Right atrium auricular region (tissue), 2 donors: ENCODE data around the gene ESYT3. TPM values are rescaled to one million over a fixed set of nuclear protein-coding genes. Genes with fewer than 3 reads are reported as not detected.
"Not testable (repeated sequence)": the region's sequence is repeated elsewhere in the genome, so short reads cannot be mapped to it uniquely, and the experiment has no call there.

ENCODE experiments used
- DNase-seq: peaks from one replicate; pipeline ENCODE4 v3.0.0-alpha.2; 2019; ENCODE audit warnings: low spot score
- H3K27ac ChIP-seq, 2 donors: fragments of 200-600 bp; sonication (generic); 1 replicate in 1 of 2; 2 replicates in 1 of 2; pipeline ENCODE4 v1.5.1; 2016 to 2019
- H3K27me3 ChIP-seq, 2 donors: fragments of 200-600 bp; sonication (generic); one replicate each; pipeline versions ENCODE4 v1.5.1 to v1.6.0; 2017 to 2019
- H3K36me3 ChIP-seq: fragments of 200-600 bp; sonication (generic); one replicate; pipeline ENCODE4 v1.5.1; 2016
- H3K4me1 ChIP-seq, 2 donors: fragments of 200-600 bp; sonication (generic); one replicate each; pipeline versions ENCODE4 v1.5.1 to v1.6.0; 2017 to 2019
- H3K4me3 ChIP-seq, 2 donors: fragments of 200-600 bp; sonication (generic); 1 replicate in 1 of 2; 2 replicates in 1 of 2; pipeline ENCODE4 v1.5.1; 2017 to 2019; ENCODE audit warnings: mild to moderate bottlenecking in 1 of 2, moderate library complexity in 1 of 2
- H3K9me3 ChIP-seq, 2 donors: fragments of 200-600 bp; sonication (generic); one replicate each; pipeline ENCODE4 v1.5.1; 2019
- CTCF ChIP-seq, 2 donors: fragments of 200-600 bp; sonication (generic); IDR thresholded peaks; one replicate each; pipeline ENCODE4 v1.5.1; 2019; ENCODE audit warnings: antibody characterized with exemption in 2 of 2
- total RNA-seq, 2 donors: library from RNA; depleted of rRNA; stranded (reverse); fragments of >200 nt; gene quantifications; one replicate each; pipeline ENCODE4 v1.1.0, GENCODE V29; 2016

ESYT3 gene
- total RNA-seq, 2 donors from 2014 or later = 1.6 to 2.6 TPM

DNA sequence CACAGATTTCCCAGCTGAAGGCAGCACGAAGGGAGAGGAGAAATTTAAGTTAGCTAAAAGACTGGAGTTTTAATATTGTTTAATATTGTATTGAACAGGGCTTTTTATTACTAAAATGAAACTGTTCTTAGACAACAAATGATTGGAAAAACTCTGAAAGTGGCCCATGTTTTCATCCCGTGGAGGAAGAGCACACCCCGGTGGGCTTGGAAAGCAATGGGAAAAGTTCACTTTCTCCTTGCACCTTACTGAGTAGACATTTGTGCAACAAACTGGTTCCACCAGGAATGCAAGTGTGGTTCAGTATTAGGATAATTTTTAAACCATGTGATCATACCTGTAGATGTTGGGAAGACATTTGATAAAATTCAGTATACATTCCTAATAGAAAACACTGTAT lies 8.2 kb upstream of the ESYT3 start:
- Histone ChIP-seq H3K27me3 (no peaks in the 10 kb centered on the region), H3K4me1 (no peaks in the 10 kb centered on the region), H3K27ac (no peak overlapping the region), H3K9me3 (no peaks in the 10 kb centered on the region), H3K36me3 (no peaks in the 10 kb centered on the region), H3K4me3 (no peak overlapping the region)
- peak in 1 of 2 donors; percentile 54 for TF ChIP-seq CTCF (IDR thresholded peaks at IDR 0.05)
- DNase-seq = no peak

DNA sequence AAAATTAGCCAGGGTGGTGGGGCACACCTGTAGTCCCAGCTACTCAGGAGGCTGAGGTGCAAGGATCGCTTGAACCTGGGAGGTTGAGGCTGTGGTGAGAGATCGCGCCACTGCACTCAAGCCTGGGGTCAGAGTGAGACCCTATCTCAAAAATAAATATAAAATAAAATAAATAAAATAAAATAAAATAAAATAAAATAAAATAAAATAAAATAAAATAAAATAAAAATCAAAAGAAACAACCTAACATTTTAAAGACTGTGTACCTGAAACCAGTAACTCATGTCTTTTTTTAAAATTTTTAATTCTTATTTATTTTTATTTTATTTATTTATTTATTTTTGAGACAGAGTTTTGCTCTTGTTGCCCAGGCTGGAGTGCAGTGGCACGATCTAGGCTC lies 7.7 kb upstream of the ESYT3 start:
- not testable (repeated sequence) for H3K9me3 ChIP-seq, H3K4me3 ChIP-seq, DNase-seq, H3K4me1 ChIP-seq, H3K27ac ChIP-seq, H3K27me3 ChIP-seq, H3K36me3 ChIP-seq

DNA sequence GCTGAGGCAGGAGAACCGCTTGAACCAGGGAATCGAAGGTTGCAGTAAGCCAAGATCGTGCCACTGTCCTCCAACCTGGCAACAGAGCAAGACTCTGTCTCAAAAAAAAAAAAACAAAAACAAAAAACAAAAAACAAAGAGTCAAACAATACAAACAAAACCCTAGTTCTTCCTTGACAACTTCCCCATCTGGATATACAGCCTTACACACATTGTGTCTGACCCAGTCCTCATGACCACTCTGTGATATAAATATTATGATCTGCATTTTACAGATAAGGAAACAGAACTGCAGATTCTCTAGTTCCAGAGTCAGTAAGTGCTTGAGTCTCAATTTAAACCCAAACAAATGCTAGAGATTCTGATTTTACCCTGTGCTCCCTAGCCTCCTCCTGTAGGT lies 4.8 kb upstream of the ESYT3 start:
- no peak for TF ChIP-seq CTCF (IDR thresholded peaks at IDR 0.05)
- Histone ChIP-seq H3K4me1 (peaks cover 0 to 10% of the 10 kb centered on the region in 2 donors), H3K9me3 (no peaks in the 10 kb centered on the region), H3K4me3 (no peak overlapping the region), H3K36me3 (no peaks in the 10 kb centered on the region), H3K27me3 (no peaks in the 10 kb centered on the region), H3K27ac (no peak overlapping the region)
- no peak for DNase-seq

DNA sequence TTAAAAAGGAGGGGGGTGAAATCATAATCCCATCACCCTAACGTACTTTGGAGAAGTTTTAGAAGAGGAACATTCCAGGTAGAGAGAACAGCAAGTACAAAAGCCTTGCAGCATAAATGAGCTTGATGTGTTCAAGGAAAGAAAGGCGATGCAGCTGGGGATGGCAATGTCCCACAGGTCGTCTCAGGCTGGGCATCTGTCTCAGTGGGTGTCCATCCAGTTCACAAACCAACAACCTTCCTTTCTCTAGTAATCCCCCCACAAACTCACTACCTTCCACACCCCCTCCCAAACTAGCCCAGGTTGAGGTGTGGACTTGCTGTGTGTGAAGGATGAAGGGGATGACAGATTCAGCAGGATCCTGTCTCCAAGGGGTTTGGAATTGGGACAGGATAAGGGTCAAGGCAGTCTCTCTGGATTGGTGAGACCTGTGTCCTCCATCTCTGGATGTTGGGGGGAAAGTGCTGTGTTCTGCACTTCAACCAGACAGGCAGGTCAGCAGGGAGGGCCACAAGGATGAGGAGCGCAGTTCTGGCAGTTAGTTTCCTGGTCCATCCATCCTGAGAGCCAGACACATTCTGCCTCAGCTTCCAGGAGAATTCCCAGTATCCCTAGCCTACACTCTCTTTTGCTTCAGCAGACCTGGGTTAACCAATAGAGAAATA lies 1.7 kb upstream of the ESYT3 start:
- Histone ChIP-seq H3K4me1 (peaks cover 0 to 22% of the 10 kb centered on the region in 2 donors), H3K27me3 (no peaks in the 10 kb centered on the region), H3K4me3 (no peak overlapping the region), H3K27ac (no peak overlapping the region), H3K36me3 (no peaks in the 10 kb centered on the region), H3K9me3 (no peaks in the 10 kb centered on the region)
- DNase-seq = no peak
- no peak for TF ChIP-seq CTCF (IDR thresholded peaks at IDR 0.05)

DNA sequence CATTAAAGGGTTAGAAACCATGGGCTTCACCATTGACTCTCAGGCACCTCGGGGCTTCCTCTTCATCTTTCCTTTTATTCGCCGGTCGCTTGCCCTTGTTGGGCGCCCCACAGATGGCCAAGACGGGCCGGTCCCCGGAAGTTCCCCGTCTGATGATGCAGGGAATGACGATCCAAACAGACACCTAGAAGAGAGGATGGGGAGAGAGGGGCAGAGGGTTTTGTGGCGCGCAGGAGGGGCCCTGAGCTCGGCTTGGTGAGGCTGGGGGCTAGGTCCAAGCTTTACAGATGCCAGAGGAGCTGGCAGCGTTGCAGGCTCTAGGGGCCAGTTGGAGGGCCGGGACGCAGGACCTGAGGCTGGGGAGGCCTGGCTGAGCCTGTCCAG lies 532 bp upstream of the ESYT3 start:
- peak overlapping the region in 1 of 2 donors; percentile 60 for H3K4me3 ChIP-seq
- no peaks in the 10 kb centered on the region for H3K36me3 ChIP-seq
- no peak overlapping the region for H3K27ac ChIP-seq
- DNase-seq = no peak
- TF ChIP-seq CTCF (IDR thresholded peaks at IDR 0.05) = no peak
- H3K9me3 ChIP-seq = no peaks in the 10 kb centered on the region
- peaks cover 0 to 22% of the 10 kb centered on the region in 2 donors for H3K4me1 ChIP-seq
- no peaks in the 10 kb centered on the region for H3K27me3 ChIP-seq

- Histone ChIP-seq H3K4me3 (peak overlapping the region; percentile 43 to 60), H3K36me3 (no peaks in the 10 kb centered on the region), H3K9me3 (no peaks in the 10 kb centered on the region), H3K4me1 (peaks cover 0 to 22% of the 10 kb centered on the region in 2 donors), H3K27me3 (no peaks in the 10 kb centered on the region), H3K27ac (no peak overlapping the region)
- TF ChIP-seq CTCF (IDR thresholded peaks at IDR 0.05) = no peak
- DNase-seq = no peak
These were observed 708 bp downstream of the ESYT3 start for GRCh38 chr3:138434875-138435772.
